ENCODE measurements around the gene TMEM200B.

DNA sequence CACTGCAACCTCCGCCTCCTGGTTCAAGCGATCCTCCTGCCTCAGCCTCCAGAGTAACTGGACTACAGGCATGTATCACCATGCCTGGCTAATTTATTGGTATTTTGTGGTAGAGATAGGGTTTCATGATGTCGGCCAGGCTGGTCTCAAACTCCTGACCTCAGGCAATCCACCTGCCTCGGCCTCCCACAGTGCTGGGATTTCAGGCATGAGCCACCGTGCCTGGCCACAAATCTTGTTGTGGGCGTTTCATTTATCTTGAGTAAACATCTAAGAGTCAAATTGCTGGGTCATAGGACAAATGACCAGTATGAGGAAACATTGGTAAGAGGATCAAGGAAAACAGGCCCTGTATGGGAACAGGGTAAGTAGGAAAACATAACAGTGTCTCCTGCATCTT, 17.9 kb downstream of the TMEM200B start:
- TF ChIP-seq, protein P1, sequence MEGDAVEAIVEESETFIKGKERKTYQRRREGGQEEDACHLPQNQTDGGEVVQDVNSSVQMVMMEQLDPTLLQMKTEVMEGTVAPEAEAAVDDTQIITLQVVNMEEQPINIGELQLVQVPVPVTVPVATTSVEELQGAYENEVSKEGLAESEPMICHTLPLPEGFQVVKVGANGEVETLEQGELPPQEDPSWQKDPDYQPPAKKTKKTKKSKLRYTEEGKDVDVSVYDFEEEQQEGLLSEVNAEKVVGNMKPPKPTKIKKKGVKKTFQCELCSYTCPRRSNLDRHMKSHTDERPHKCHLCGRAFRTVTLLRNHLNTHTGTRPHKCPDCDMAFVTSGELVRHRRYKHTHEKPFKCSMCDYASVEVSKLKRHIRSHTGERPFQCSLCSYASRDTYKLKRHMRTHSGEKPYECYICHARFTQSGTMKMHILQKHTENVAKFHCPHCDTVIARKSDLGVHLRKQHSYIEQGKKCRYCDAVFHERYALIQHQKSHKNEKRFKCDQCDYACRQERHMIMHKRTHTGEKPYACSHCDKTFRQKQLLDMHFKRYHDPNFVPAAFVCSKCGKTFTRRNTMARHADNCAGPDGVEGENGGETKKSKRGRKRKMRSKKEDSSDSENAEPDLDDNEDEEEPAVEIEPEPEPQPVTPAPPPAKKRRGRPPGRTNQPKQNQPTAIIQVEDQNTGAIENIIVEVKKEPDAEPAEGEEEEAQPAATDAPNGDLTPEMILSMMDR (IDR thresholded peaks at IDR 0.05), result no peak
- TF ChIP-seq POLR2A (IDR thresholded peaks at IDR 0.05), result no peak
